ENCODE results near the gene TRPM4. TPM values are rescaled to one million over a fixed set of nuclear protein-coding genes. Genes with fewer than 3 reads are reported as not detected.

Gene TRPM4
- total and polyA plus RNA-seq, 2 of the 8 experiments (the other 6 are each of a cell fraction or from before 2014, with no cell fraction given) = 11.3 to 13.3 TPM

- no peak for FAIRE-seq
- Histone ChIP-seq H3K4ac (replicated peaks; ENCODE audit: insufficient read length, low read depth, low read length) (no peak overlapping the region), H3K4me3 (ENCODE audit: extremely low read depth in 1 of 4, insufficient read depth in 2 of 4, low read depth in 3 of 4, low read length in 4 of 4) (no peak overlapping the region), H2BK5ac (ENCODE audit: low read depth, low read length) (no peak overlapping the region), H3K9ac (replicated peaks in 1 of 4; ENCODE audit: extremely low read depth in 1 of 4, low read depth in 3 of 4, low read length in 3 of 4) (no peak overlapping the region), H3K23ac (ENCODE audit: insufficient read length) (no peak overlapping the region), H4K8ac (ENCODE audit: extremely low read depth, insufficient read depth, low read length) (no peak overlapping the region), H3K56ac (replicated peaks; ENCODE audit: insufficient read length, low read depth, low read length) (no peak overlapping the region), H3K4me1 (replicated peaks in 1 of 4; ENCODE audit: control insufficient read depth in 3 of 4, insufficient read depth in 4 of 4, low read length in 3 of 4) (no peaks in the 10 kb centered on the region; a peak in 1 of 7 replicates), H4K5ac (ENCODE audit: insufficient read length, low read depth, low read length) (no peak overlapping the region), H3K4me2 (ENCODE audit: insufficient read depth in 1 of 2, low read depth in 2 of 2, low read length in 2 of 2) (no peak overlapping the region), H3K18ac (ENCODE audit: extremely low read depth, low read length) (no peak overlapping the region), H2BK20ac (ENCODE audit: low read length) (no peak overlapping the region), H3K9me3 (ENCODE audit: insufficient read depth in 2 of 2, low read depth in 1 of 2, low read length in 1 of 2) (no peaks in the 10 kb centered on the region), H2BK120ac (replicated peaks; ENCODE audit: low read depth, low read length) (no peak overlapping the region), H3K27me3 (replicated peaks in 1 of 4; ENCODE audit: control insufficient read depth in 3 of 4, extremely low read depth in 1 of 4, insufficient read depth in 3 of 4, low read length in 3 of 4) (no peaks in the 10 kb centered on the region), H2AK5ac (ENCODE audit: low read depth, low read length) (no peak overlapping the region), H3K23me2 (ENCODE audit: low read depth, low read length) (no peaks in the 10 kb centered on the region), H3K14ac (ENCODE audit: insufficient read length) (no peak overlapping the region), H3K79me2 (ENCODE audit: control insufficient read depth in 1 of 2, insufficient read depth in 2 of 2, low read length in 2 of 2) (no peaks in the 10 kb centered on the region), H4K91ac (replicated peaks; ENCODE audit: insufficient read length, low read length) (no peak overlapping the region), H2AFZ (ENCODE audit: low read length) (no peak overlapping the region), H3K79me1 (ENCODE audit: low read depth, low read length) (no peaks in the 10 kb centered on the region), H2BK12ac (ENCODE audit: low read depth, low read length) (no peak overlapping the region), H4K20me1 (replicated peaks in 1 of 2; ENCODE audit: control insufficient read depth in 1 of 2, insufficient read depth in 2 of 2, low read length in 2 of 2) (no peaks in the 10 kb centered on the region), H3K36me3 (ENCODE audit: control insufficient read depth in 2 of 4, insufficient read depth in 4 of 4, low read length in 3 of 4) (no peaks in the 10 kb centered on the region), H2BK15ac (ENCODE audit: low read length) (no peak overlapping the region), H3K27ac (ENCODE audit: low read depth, low read length) (no peak overlapping the region)
- POLR2A ChIA-PET (ENCODE audit: partially characterized antibody) = interaction anchor here (0.6 to 1.2 kb wide), 4 partner anchors 8 to 133 kb away, joined by 3 to 4 read pairs (median 3); no protein-coding TSS in a partner anchor
- WGBS, 2 experiments (ENCODE audit: extremely low coverage in 1 of 2, insufficient coverage in 1 of 2, insufficient read length in 1 of 2, insufficient replicate concordance in 2 of 2, low coverage in 1 of 2, low lambda C conversion rate in 2 of 2, missing lambda C conversion rate in 1 of 2) = 89% methylated on average over 6 of the region's 6 CpGs; no CpG with 5 or more reads in 1 of the 2 experiments
- CTCF ChIA-PET (ENCODE audit: partially characterized antibody) = interaction anchor here (0.7 to 2.8 kb wide), 15 partner anchors 9 to 229 kb away, joined by 3 to 11 read pairs (median 3); partner anchors contain the start of genes GYS1 and RUVBL2
- no peak for DNase-seq (ENCODE audit: low read depth in 1 of 2, low spot score in 2 of 2)
- no peak for TF ChIP-seq JUND (IDR thresholded peaks at IDR 0.05; ENCODE audit: low read length)
- TF ChIP-seq CREB1 (IDR thresholded peaks at IDR 0.05) = no peak
- no peak for TF ChIP-seq CTCF (IDR thresholded peaks at IDR 0.05; ENCODE audit: control extremely low read depth in 1 of 3, insufficient read depth in 1 of 3, low read depth in 1 of 3, low read length in 3 of 3)
- no peak for TF ChIP-seq RXRA (IDR thresholded peaks at IDR 0.05; ENCODE audit: insufficient read depth, low read depth, low read length)
- no peak for TF ChIP-seq POLR2A (IDR thresholded peaks at IDR 0.05; ENCODE audit: control extremely low read depth in 1 of 2, low read depth in 2 of 2, low read length in 2 of 2)
- TF ChIP-seq CEBPB (IDR thresholded peaks at IDR 0.05; ENCODE audit: low read depth, low read length) = no peak
- no peak for TF ChIP-seq GTF2F1 (IDR thresholded peaks at IDR 0.05; ENCODE audit: borderline replicate concordance, low read depth, low read length)
- no peak for TF ChIP-seq KDM1A (IDR thresholded peaks at IDR 0.05; ENCODE audit: borderline replicate concordance, low read length)
- no peak for TF ChIP-seq SIN3A (conservative IDR thresholded peaks at IDR 0.05 in 1 of 2, IDR thresholded peaks at IDR 0.05 in 1 of 2; ENCODE audit: low read depth in 1 of 2, low read length in 2 of 2)
- TF ChIP-seq SP1 (IDR thresholded peaks at IDR 0.05; ENCODE audit: low read depth, low read length) = no peak
- TF ChIP-seq EP300 (IDR thresholded peaks at IDR 0.05; ENCODE audit: borderline replicate concordance in 1 of 2, low read depth in 2 of 2, low read length in 2 of 2) = no peak
- no peak for TF ChIP-seq CHD2 (IDR thresholded peaks at IDR 0.05; ENCODE audit: low read length)
- no peak for TF ChIP-seq TEAD4 (IDR thresholded peaks at IDR 0.05; ENCODE audit: low read depth, low read length)
These were observed 64.4 kb downstream of the TRPM4 start for GRCh38 chr19:49222011-49222410.
